Measurements from ENCODE around the gene ANO2.
A peak's percentile ranks its signal among the peaks of the same experiment; 100 is the strongest.

Gene ANO2

GRCh38 chr12:5798242-5799015, 146.6 kb downstream of the ANO2 start:
- no peak for TF ChIP-seq CTCF (conservative IDR thresholded peaks at IDR 0.05; ENCODE audit: low read depth, low read length)
- no peak overlapping the region for H3K4me3 ChIP-seq (ENCODE audit: low read length)
- no peak for DNase-seq (ENCODE audit: low read depth)

GRCh38 chr12:5797661-5798060, 147.4 kb downstream of the ANO2 start:
- no peak for DNase-seq (ENCODE audit: low read depth)
- no peak overlapping the region for H3K4me3 ChIP-seq (ENCODE audit: low read length)
- TF ChIP-seq CTCF (conservative IDR thresholded peaks at IDR 0.05; ENCODE audit: low read depth, low read length), result no peak

GRCh38 chr12:5796959-5797225, 148.2 kb downstream of the ANO2 start:
- no peak for DNase-seq (ENCODE audit: low read depth)
- H3K4me3 ChIP-seq (ENCODE audit: low read length), result no peak overlapping the region
- TF ChIP-seq CTCF (conservative IDR thresholded peaks at IDR 0.05; ENCODE audit: low read depth, low read length), result no peak

- TF ChIP-seq CTCF (conservative IDR thresholded peaks at IDR 0.05; ENCODE audit: low read depth, low read length), result peak; percentile 41
- H3K4me3 ChIP-seq (ENCODE audit: low read length), result no peak overlapping the region
Observed at GRCh38 chr12:5796171-5796958, 148.7 kb downstream of the ANO2 start.

GRCh38 chr12:5794156-5794555, 150.9 kb downstream of the ANO2 start:
- H3K4me3 ChIP-seq (ENCODE audit: low read length), result no peak overlapping the region
- no peak for TF ChIP-seq CTCF (conservative IDR thresholded peaks at IDR 0.05; ENCODE audit: low read depth, low read length)
- no peak for DNase-seq (ENCODE audit: low read depth)

More at GRCh38 chr12:5796171-5796958, 148.7 kb downstream of the ANO2 start:
- no peak for DNase-seq (ENCODE audit: low read depth)

- DNase-seq (ENCODE audit: low read depth), result no peak
- TF ChIP-seq CTCF (conservative IDR thresholded peaks at IDR 0.05; ENCODE audit: low read depth, low read length), result no peak
- H3K4me3 ChIP-seq (ENCODE audit: low read length), result no peak overlapping the region
Observed at GRCh38 chr12:5792343-5792742, 152.7 kb downstream of the ANO2 start.
